C4-2B (cell line): ENCODE data around the gene RUVBL1.

ENCODE experiments used
- H3K27ac ChIP-seq: fragments of 450-650 bp; 2 replicates; pipeline ENCODE4 v1.5.1; 2017
- CTCF ChIP-seq: fragments of 450-650 bp; conservative IDR thresholded peaks from 2 replicates; pipeline ENCODE4 v1.5.1; 2017; ENCODE audit warnings: mild to moderate bottlenecking
- ZFX ChIP-seq: fragments of 450-650 bp; IDR thresholded peaks from 2 replicates; pipeline ENCODE4 v1.6.1; 2017

The RUVBL1 gene

GRCh38 chr3:128123538-128124368, at the start of gene RUVBL1:
Gene RUVBL1 (minus strand): TSS chr3:128123812. CDS start chr3:128123724, 88 bp downstream.
- peak within 1 kb of the TSS; percentile 83 for H3K27ac ChIP-seq
- TF ChIP-seq CTCF = no peak
- TF ChIP-seq ZFX = peak; percentile 61

GRCh38 chr3:128173200-128173599, 49.6 kb upstream of the RUVBL1 start:
- TF ChIP-seq ZFX (no peak), CTCF (no peak)
- no peak overlapping the region for H3K27ac ChIP-seq

GRCh38 chr3:128170866-128171516, 47.4 kb upstream of the RUVBL1 start:
- H3K27ac ChIP-seq = no peak overlapping the region
- TF ChIP-seq CTCF (peak; percentile 99), ZFX (no peak)

GRCh38 chr3:128168836-128169235, 45.2 kb upstream of the RUVBL1 start:
- H3K27ac ChIP-seq = no peak overlapping the region
- TF ChIP-seq CTCF (no peak), ZFX (no peak)

GRCh38 chr3:128167973-128168674, 44.5 kb upstream of the RUVBL1 start:
- no peak overlapping the region for H3K27ac ChIP-seq
- no peak for TF ChIP-seq CTCF
- TF ChIP-seq ZFX = no peak

- no peak for TF ChIP-seq CTCF
- no peak for TF ChIP-seq ZFX
- H3K27ac ChIP-seq = no peak overlapping the region
Measured at GRCh38 chr3:128167646-128167972, 44.0 kb upstream of the RUVBL1 start.

GRCh38 chr3:128166971-128167453, 43.4 kb upstream of the RUVBL1 start:
- TF ChIP-seq CTCF = no peak
- TF ChIP-seq ZFX = no peak
- no peak overlapping the region for H3K27ac ChIP-seq
